H1 (cell line): Measurements from ENCODE around the gene DDI2. TPM values are rescaled to one million over a fixed set of nuclear protein-coding genes. Genes with fewer than 3 reads are reported as not detected.

Experiments used
- CTCF ChIA-PET: fragments of 300-600 bp; sonication (Branson Sonifier 250); formaldehyde crosslinking; loops from one replicate; lab custom pipeline; 2021; ENCODE audit not compliant: partially characterized antibody; lab: Charles Lee
- POLR2A ChIA-PET: fragments of 300-600 bp; sonication (Branson Sonifier 250); formaldehyde crosslinking; loops from one replicate; lab custom pipeline; 2021; ENCODE audit warnings: inconsistent platforms; ENCODE audit not compliant: partially characterized antibody; lab: Charles Lee
- DNase-seq, 2 experiments: peaks; one replicate each; pipeline versions ENCODE4 v3.0.0 to v3.0.0-alpha.2; 2010 to 2022; ENCODE audit warnings: low spot score in 2 of 2, low read depth in 1 of 2, mixed read lengths in 1 of 2
- FAIRE-seq: peaks from 2 replicates; lab custom pipeline; 2011; peaks lifted over from hg19 to GRCh38; lab: Jason Lieb, UNC
- H2AFZ ChIP-seq: 2 replicates; pipeline ENCODE4 v1.8.1; 2012; ENCODE audit warnings: low read length, inconsistent platforms
- H2AK5ac ChIP-seq: 2 replicates; pipeline ENCODE4 v1.6.1; 2013; ENCODE audit warnings: low read depth, low read length
- H2BK120ac ChIP-seq: replicated peaks from 2 replicates; pipeline ENCODE3; 2013; ENCODE audit warnings: low read depth, low read length, inconsistent platforms
- H2BK12ac ChIP-seq: 2 replicates; pipeline ENCODE4 v1.6.1; 2013; ENCODE audit warnings: low read depth, low read length
- H2BK15ac ChIP-seq: 2 replicates; pipeline ENCODE4 v1.6.1; 2013; ENCODE audit warnings: low read length
- H2BK20ac ChIP-seq: 2 replicates; pipeline ENCODE4 v1.6.1; 2013; ENCODE audit warnings: low read length
- H2BK5ac ChIP-seq: 2 replicates; pipeline ENCODE4 v1.6.1; 2013; ENCODE audit warnings: low read depth, low read length
- H3K14ac ChIP-seq: 2 replicates; pipeline ENCODE4 v1.6.1; 2013; ENCODE audit warnings: inconsistent platforms; ENCODE audit not compliant: insufficient read length
- H3K18ac ChIP-seq: 2 replicates; pipeline ENCODE4 v1.6.1; 2013; ENCODE audit warnings: low read length; ENCODE audit errors: extremely low read depth
- H3K23ac ChIP-seq: 2 replicates; pipeline ENCODE4 v1.6.1; 2013; ENCODE audit warnings: inconsistent platforms; ENCODE audit not compliant: insufficient read length
- H3K23me2 ChIP-seq: 2 replicates; pipeline ENCODE4 v1.6.1; 2013; ENCODE audit warnings: low read depth, low read length
- H3K27ac ChIP-seq: 2 replicates; pipeline ENCODE4 v1.6.1; 2011; ENCODE audit warnings: low read depth, low read length, inconsistent platforms
- H3K27me3 ChIP-seq, 4 experiments: replicated peaks in 1 of 4; 1 replicate in 1 of 4; 2 replicates in 3 of 4; pipeline versions ENCODE4 v1.6.1 to v1.8.1; 2011 to 2013; ENCODE audit warnings: low read length in 3 of 4, mild to moderate bottlenecking in 3 of 4, inconsistent platforms in 2 of 4, mixed read lengths in 2 of 4, moderate library complexity in 1 of 4; ENCODE audit not compliant: control insufficient read depth in 3 of 4, insufficient read depth in 3 of 4; ENCODE audit errors: extremely low read depth in 1 of 4
- H3K36me3 ChIP-seq, 4 experiments: 2 replicates each; pipeline versions ENCODE4 v1.6.1 to v1.8.1; 2011 to 2013; ENCODE audit warnings: mild to moderate bottlenecking in 4 of 4, low read length in 3 of 4, moderate library complexity in 2 of 4, control low read depth in 1 of 4, inconsistent platforms in 1 of 4; ENCODE audit not compliant: insufficient read depth in 4 of 4, control insufficient read depth in 2 of 4
- H3K4ac ChIP-seq: replicated peaks from 2 replicates; pipeline ENCODE3; 2013; ENCODE audit warnings: low read length, low read depth, mixed read lengths, inconsistent platforms; ENCODE audit not compliant: insufficient read length
- H3K4me1 ChIP-seq, 4 experiments: replicated peaks in 1 of 4; 1 replicate in 1 of 4; 2 replicates in 3 of 4; pipeline versions ENCODE4 v1.6.1 to v1.8.1; 2011 to 2013; ENCODE audit warnings: low read length in 3 of 4, inconsistent platforms in 2 of 4, mixed read lengths in 1 of 4; ENCODE audit not compliant: insufficient read depth in 4 of 4, control insufficient read depth in 3 of 4
- H3K4me2 ChIP-seq, 2 experiments: 2 replicates each; pipeline versions ENCODE4 v1.6.1 to v1.8.1; 2011 to 2013; ENCODE audit warnings: low read depth in 2 of 2, low read length in 2 of 2, control low read depth in 1 of 2, inconsistent platforms in 1 of 2, mild to moderate bottlenecking in 1 of 2; ENCODE audit not compliant: insufficient read depth in 1 of 2
- H3K4me3 ChIP-seq, 4 experiments: fragments of 200-600, 300-600 bp in 1 of 4; sonication (generic), shearing (Covaris generic), sonication (Bioruptor Twin) in 1 of 4; 2 replicates each; pipeline versions ENCODE4 v1.5.1 to v1.8.1; 2011 to 2016; ENCODE audit warnings: low read length in 4 of 4, low read depth in 3 of 4, control low read depth in 2 of 4, inconsistent platforms in 2 of 4, mild to moderate bottlenecking in 2 of 4, mixed read lengths in 1 of 4, moderate library complexity in 1 of 4; ENCODE audit not compliant: insufficient read depth in 2 of 4; ENCODE audit errors: extremely low read depth in 1 of 4
- H3K56ac ChIP-seq: replicated peaks from 2 replicates; pipeline ENCODE3; 2013; ENCODE audit warnings: low read depth, mild to moderate bottlenecking, mixed read lengths, low read length, inconsistent platforms; ENCODE audit not compliant: insufficient read length
- H3K79me1 ChIP-seq: 2 replicates; pipeline ENCODE4 v1.6.1; 2013; ENCODE audit warnings: low read depth, low read length, control low read depth
- H3K79me2 ChIP-seq, 2 experiments: 2 replicates each; pipeline versions ENCODE4 v1.6.1 to v1.8.1; 2012 to 2013; ENCODE audit warnings: low read length in 2 of 2, mild to moderate bottlenecking in 2 of 2, inconsistent platforms in 1 of 2; ENCODE audit not compliant: insufficient read depth in 2 of 2, control insufficient read depth in 1 of 2
- H3K9ac ChIP-seq, 4 experiments: replicated peaks in 1 of 4; 1 replicate in 1 of 4; 2 replicates in 3 of 4; pipeline versions ENCODE4 v1.6.1 to v1.8.1; 2011 to 2013; ENCODE audit warnings: low read depth in 3 of 4, low read length in 3 of 4, control low read depth in 2 of 4, mild to moderate bottlenecking in 2 of 4, moderate library complexity in 2 of 4, inconsistent platforms in 1 of 4; ENCODE audit errors: extremely low read depth in 1 of 4
- H3K9me3 ChIP-seq, 2 experiments: 2 replicates each; pipeline versions ENCODE4 v1.6.1 to v1.8.1; 2012 to 2013; ENCODE audit warnings: mild to moderate bottlenecking in 2 of 2, moderate library complexity in 2 of 2, control low read depth in 1 of 2, inconsistent platforms in 1 of 2, low read depth in 1 of 2, low read length in 1 of 2, mixed read lengths in 1 of 2; ENCODE audit not compliant: insufficient read depth in 2 of 2
- H4K20me1 ChIP-seq, 2 experiments: replicated peaks in 1 of 2; 2 replicates each; pipeline versions ENCODE3 to v1.8.1; 2011 to 2013; ENCODE audit warnings: inconsistent platforms in 2 of 2, low read length in 2 of 2, mild to moderate bottlenecking in 1 of 2; ENCODE audit not compliant: insufficient read depth in 2 of 2, control insufficient read depth in 1 of 2
- H4K5ac ChIP-seq: 2 replicates; pipeline ENCODE4 v1.6.1; 2013; ENCODE audit warnings: low read length, low read depth, mixed read lengths, inconsistent platforms; ENCODE audit not compliant: insufficient read length
- H4K8ac ChIP-seq: 2 replicates; pipeline ENCODE4 v1.8.0; 2013; ENCODE audit warnings: mild to moderate bottlenecking, moderate library complexity, low read length, inconsistent platforms; ENCODE audit not compliant: insufficient read depth; ENCODE audit errors: extremely low read depth
- H4K91ac ChIP-seq: replicated peaks from 2 replicates; pipeline ENCODE3; 2013; ENCODE audit warnings: low read length, mixed read lengths, inconsistent platforms; ENCODE audit not compliant: insufficient read length
- WGBS, 2 experiments: shearing (Covaris generic) in 1 of 2; methylation state at CpG; one replicate each; pipeline versions ENCODE4 v1.1.6 to v1.1.7; 2013 to 2015; ENCODE audit warnings: low lambda C conversion rate in 2 of 2, mixed read lengths in 2 of 2, inconsistent platforms in 1 of 2, low coverage in 1 of 2, missing lambda C conversion rate in 1 of 2; ENCODE audit not compliant: insufficient replicate concordance in 2 of 2, insufficient coverage in 1 of 2, insufficient read length in 1 of 2; ENCODE audit errors: extremely low coverage in 1 of 2, missing lambda C conversion rate in 1 of 2; 5-methylcytosine and 5-hydroxymethylcytosine counted together
- polyA plus RNA-seq, 7 experiments: library from polyadenylated mRNA; depleted of rRNA in 3 of 7; stranded (reverse) in 5 of 7; unstranded in 2 of 7; fragments of >200 nt in 5 of 7; fragments of 200-250 nt in 2 of 7; gene quantifications; 1 replicate in 5 of 7; 2 replicates in 1 of 7; 4 replicates in 1 of 7; pipeline versions ENCODE4 v1.2.1 to v1.2.3, GENCODE V29; 2011 to 2013; ENCODE audit warnings: missing spikeins in 2 of 7, mixed read lengths in 2 of 7
- total RNA-seq: library from RNA; stranded (reverse); fragmentation: NEBNext Ultra II Directional; extraction: Animal tissue kit (Norgen Biotek cat#: 25700); gene quantifications from 2 replicates; pipeline ENCODE4 v1.2.1, GENCODE V29; 2021

DDI2 gene
- total and polyA plus RNA-seq, 2 of the 8 experiments (the other 6 are each of a cell fraction or from before 2014, with no cell fraction given), result 7.7 to 38.3 TPM

DNA sequence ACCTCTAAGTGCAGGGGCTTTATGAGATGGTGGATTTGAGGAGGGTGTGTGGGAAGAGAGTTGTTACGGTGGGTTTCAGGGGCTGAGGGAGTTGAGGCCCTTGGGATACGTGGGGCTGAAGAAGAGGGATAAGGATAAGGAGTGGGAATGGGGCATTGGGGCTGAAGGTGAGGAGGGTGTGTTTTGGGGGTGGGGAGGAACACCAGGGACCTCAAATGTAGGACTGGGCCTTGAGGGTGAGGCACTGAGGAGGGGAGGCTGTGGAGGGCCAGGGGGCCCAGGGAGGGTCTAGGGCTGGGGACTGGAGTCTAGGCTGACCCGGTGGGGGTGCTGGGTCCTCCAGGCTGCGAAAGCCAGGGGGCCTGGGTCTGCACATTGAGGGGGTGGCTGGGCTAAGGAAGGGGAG lies 65.7 kb downstream of the DDI2 start:
- Histone ChIP-seq H2BK15ac (no peak overlapping the region), H3K27ac (no peak overlapping the region), H3K18ac (no peak overlapping the region), H4K91ac (no peak overlapping the region), H3K14ac (no peak overlapping the region), H4K8ac (no peak overlapping the region; the same call in 1 of the 2 replicates), H2AK5ac (no peak overlapping the region), H3K79me2 (peaks cover 6 to 25% of the 10 kb centered on the region in 2 experiments), H3K36me3 (no peaks in the 10 kb centered on the region), H2BK120ac (no peak overlapping the region), H3K4me2 (no peak overlapping the region), H2BK12ac (no peak overlapping the region), H4K5ac (no peak overlapping the region), H3K23ac (no peak overlapping the region), H3K27me3 (no peaks in the 10 kb centered on the region), H2BK20ac (no peak overlapping the region), H3K9me3 (no peaks in the 10 kb centered on the region), H3K56ac (no peak overlapping the region), H3K23me2 (peaks cover 2% of the 10 kb centered on the region; the same call in 1 of the 2 replicates), H3K4me3 (no peak overlapping the region), H3K79me1 (peaks cover 3% of the 10 kb centered on the region), H4K20me1 (peaks cover 0 to 3% of the 10 kb centered on the region in 2 experiments), H3K4ac (no peak overlapping the region), H3K9ac (no peak overlapping the region), H3K4me1 (peaks cover 0 to 3% (median 0%) of the 10 kb centered on the region in 4 experiments; a peak in 2 of 7 replicates), H2AFZ (no peak overlapping the region), H2BK5ac (0 out of 2 replicates have a peak overlapping the region, but pooled peaks have one; percentile 16)
- no peak for DNase-seq
- 88% methylated on average over 4 of the region's 4 CpGs; no CpG with 5 or more reads in 1 of the 2 experiments for WGBS, 2 experiments
- CTCF ChIA-PET, result interaction anchor here (1.5 kb wide), 1 partner anchor 27 kb away, joined by 6 read pairs; no protein-coding TSS in a partner anchor
- POLR2A ChIA-PET, result interaction anchor here (2.3 kb wide), 1 partner anchor 12 kb away, joined by 5 read pairs; no protein-coding TSS in a partner anchor
- FAIRE-seq, result no peak
